Neural progenitor cell (in vitro differentiated cells): ENCODE results near the gene PODXL2.

ENCODE experiments used
- EZH2 ChIP-seq: fragments of 200-600 bp; sonication (generic); IDR thresholded peaks from 2 replicates; pipeline ENCODE4 v1.6.1; 2017; ENCODE audit warnings: antibody characterized with exemption, mild to moderate bottlenecking, moderate library complexity
- EZH2phosphoT487 ChIP-seq: fragments of 200-600 bp; sonication (generic); IDR thresholded peaks from 2 replicates; pipeline ENCODE4 v1.6.1; 2017; ENCODE audit warnings: antibody characterized with exemption
- TF ChIP-seq, protein P1 (sequence below): fragments of 200-600 bp; sonication (generic); IDR thresholded peaks from 2 replicates; pipeline ENCODE4 v1.5.1; 2017; ENCODE audit warnings: antibody characterized with exemption, mild to moderate bottlenecking

DNA sequence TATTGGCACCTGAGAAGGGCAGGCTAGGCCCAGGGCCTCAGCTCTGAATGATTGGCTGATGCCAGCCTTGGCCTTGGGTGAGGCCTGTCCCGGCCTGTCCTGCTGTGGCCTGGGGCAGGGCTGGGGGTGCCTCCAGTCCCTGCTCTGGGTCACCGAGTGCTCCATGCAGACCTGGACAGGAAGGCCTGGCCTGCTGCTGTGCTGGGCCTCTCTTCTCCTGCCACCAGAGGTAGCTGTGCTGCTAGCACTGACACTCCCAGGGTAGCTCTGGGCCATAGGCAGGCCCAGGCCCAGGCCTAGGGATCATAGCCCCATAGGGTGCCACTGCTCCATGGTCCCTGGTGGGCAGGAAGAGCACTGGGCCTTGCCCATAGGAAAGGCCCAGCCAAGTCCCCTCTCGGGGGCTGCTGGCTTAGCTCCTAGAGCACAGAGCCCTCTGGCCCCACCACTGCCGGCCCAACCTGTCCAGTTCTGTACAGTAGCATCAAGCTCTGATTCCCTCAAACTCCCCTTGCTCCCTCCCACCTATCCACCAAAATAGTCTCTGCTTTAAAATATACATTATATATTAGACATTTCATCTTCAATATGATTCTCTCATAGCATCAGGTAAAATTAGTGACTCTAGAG, 62.0 kb downstream of the PODXL2 start:
- TF ChIP-seq EZH2phosphoT487 = no peak
- TF ChIP-seq, protein P1, sequence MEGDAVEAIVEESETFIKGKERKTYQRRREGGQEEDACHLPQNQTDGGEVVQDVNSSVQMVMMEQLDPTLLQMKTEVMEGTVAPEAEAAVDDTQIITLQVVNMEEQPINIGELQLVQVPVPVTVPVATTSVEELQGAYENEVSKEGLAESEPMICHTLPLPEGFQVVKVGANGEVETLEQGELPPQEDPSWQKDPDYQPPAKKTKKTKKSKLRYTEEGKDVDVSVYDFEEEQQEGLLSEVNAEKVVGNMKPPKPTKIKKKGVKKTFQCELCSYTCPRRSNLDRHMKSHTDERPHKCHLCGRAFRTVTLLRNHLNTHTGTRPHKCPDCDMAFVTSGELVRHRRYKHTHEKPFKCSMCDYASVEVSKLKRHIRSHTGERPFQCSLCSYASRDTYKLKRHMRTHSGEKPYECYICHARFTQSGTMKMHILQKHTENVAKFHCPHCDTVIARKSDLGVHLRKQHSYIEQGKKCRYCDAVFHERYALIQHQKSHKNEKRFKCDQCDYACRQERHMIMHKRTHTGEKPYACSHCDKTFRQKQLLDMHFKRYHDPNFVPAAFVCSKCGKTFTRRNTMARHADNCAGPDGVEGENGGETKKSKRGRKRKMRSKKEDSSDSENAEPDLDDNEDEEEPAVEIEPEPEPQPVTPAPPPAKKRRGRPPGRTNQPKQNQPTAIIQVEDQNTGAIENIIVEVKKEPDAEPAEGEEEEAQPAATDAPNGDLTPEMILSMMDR = peak; percentile 64
- TF ChIP-seq EZH2 = no peak
